MCF 10A (cell line): ENCODE data around the gene TGFB1. TPM values are rescaled to one million over a fixed set of nuclear protein-coding genes. Genes with fewer than 3 reads are reported as not detected.

Experiments used
- BruUV-seq: library from RNA; stranded (reverse); fragments of 400-500 nt; replicated peaks from 2 replicates; lab custom pipeline; 2021; lab: Mats Ljungman, UMichigan
- CTCF ChIA-PET: fragments of 300-600 bp; sonication (Branson Sonifier 250); formaldehyde crosslinking; extraction: SDS; loops from one replicate; lab custom pipeline; 2021; ENCODE audit warnings: antibody characterized with exemption, inconsistent platforms; lab: Yijun Ruan, JAX
- POLR2A ChIA-PET: fragments of 300-600, 350-650 bp; sonication (Branson Sonifier 250); formaldehyde crosslinking; extraction: SDS; loops from one replicate; lab custom pipeline; 2020; ENCODE audit warnings: antibody characterized with exemption, inconsistent platforms; lab: Yijun Ruan, JAX
- DNase-seq: peaks from one replicate; pipeline ENCODE4 v3.0.0-alpha.2; 2018; ENCODE audit not compliant: unreplicated experiment
- H3K27ac Mint-ChIP-seq: one replicate; pipeline ENCODE4 v1.8.0; 2022; ENCODE audit warnings: mild to moderate bottlenecking, low read depth, mixed read lengths; ENCODE audit not compliant: unreplicated experiment
- H3K27me3 Mint-ChIP-seq: one replicate; pipeline ENCODE4 v1.8.0; 2022; ENCODE audit warnings: mixed read lengths; ENCODE audit not compliant: insufficient read depth, unreplicated experiment
- H3K36me3 Mint-ChIP-seq: one replicate; pipeline ENCODE4 v1.8.0; 2022; ENCODE audit warnings: mild to moderate bottlenecking, moderate library complexity, mixed read lengths; ENCODE audit not compliant: insufficient read depth, unreplicated experiment
- H3K4me1 Mint-ChIP-seq: one replicate; pipeline ENCODE4 v1.8.0; 2022; ENCODE audit warnings: mixed read lengths; ENCODE audit not compliant: insufficient read depth, unreplicated experiment
- H3K4me3 Mint-ChIP-seq: one replicate; pipeline ENCODE4 v1.8.0; 2022; ENCODE audit warnings: mild to moderate bottlenecking, moderate library complexity, mixed read lengths; ENCODE audit not compliant: unreplicated experiment
- H3K9me3 Mint-ChIP-seq: one replicate; pipeline ENCODE4 v1.8.0; 2022; ENCODE audit warnings: mixed read lengths; ENCODE audit not compliant: unreplicated experiment
- CTCF ChIP-seq: fragments of 200-600 bp; IDR thresholded peaks from one replicate; pipeline ENCODE4 v1.8.0; 2022; ENCODE audit warnings: antibody characterized with exemption, mild to moderate bottlenecking; ENCODE audit not compliant: unreplicated experiment
- intact Hi-C: fragments of 100-400 bp; cut with micrococcal nuclease; formaldehyde crosslinking; loops from 2 replicates; pipeline ENCODE4 v1.14.1; 2022
- total RNA-seq: library from RNA; stranded (reverse); gene quantifications from 2 replicates; pipeline ENCODE4 v1.2.3, GENCODE V29; 2022

The TGFB1 gene
- total RNA-seq, 1 experiment from 2014 or later = 27.8 TPM

GRCh38 chr19:41377977-41378709, 24.4 kb upstream of the TGFB1 start:
- Mint-ChIP-seq H3K27ac (no peak overlapping the region), H3K4me1 (peaks cover 35% of the 10 kb centered on the region), H3K27me3 (no peaks in the 10 kb centered on the region), H3K4me3 (no peak overlapping the region), H3K9me3 (no peaks in the 10 kb centered on the region), H3K36me3 (peaks cover 15% of the 10 kb centered on the region)
- BruUV-seq = no TSS peak
- no peak for TF ChIP-seq CTCF
- CTCF ChIA-PET = interaction anchor here (0.6 kb wide), 1 partner anchor 28 kb away, joined by 3 read pairs; no protein-coding TSS in a partner anchor
- no peak for DNase-seq
- POLR2A ChIA-PET = interaction anchor here (0.8 to 1.5 kb wide), 3 partner anchors 10 to 61 kb away, joined by 3 to 6 read pairs (median 5); partner anchors contain the start of gene B9D2
- intact Hi-C loops = no loop called here

GRCh38 chr19:41376998-41377365, 23.3 kb upstream of the TGFB1 start:
- H3K27me3 Mint-ChIP-seq = no peaks in the 10 kb centered on the region
- ChIA-PET POLR2A (interaction anchor here (3.2 kb wide), 1 partner anchor 13 kb away, joined by 13 read pairs; the partner anchor contains the start of gene B9D2), CTCF (interaction anchor here (1.0 kb wide), 1 partner anchor 21 kb away, joined by 3 read pairs; no protein-coding TSS in a partner anchor)
- no peaks in the 10 kb centered on the region for H3K9me3 Mint-ChIP-seq
- no peak for TF ChIP-seq CTCF
- no TSS peak for BruUV-seq
- peaks cover 35% of the 10 kb centered on the region for H3K4me1 Mint-ChIP-seq
- intact Hi-C loops = no loop called here
- peaks cover 18% of the 10 kb centered on the region for H3K36me3 Mint-ChIP-seq
- H3K27ac Mint-ChIP-seq = no peak overlapping the region
- H3K4me3 Mint-ChIP-seq = peak overlapping the region; percentile 48
- DNase-seq = no peak

- CTCF ChIA-PET = interaction anchor here (1.0 kb wide), 1 partner anchor 21 kb away, joined by 3 read pairs; no protein-coding TSS in a partner anchor
- POLR2A ChIA-PET = interaction anchor here (1.6 to 3.2 kb wide), 2 partner anchors 12 to 49 kb away, joined by 4 to 13 read pairs; partner anchors contain the start of gene B9D2
- Mint-ChIP-seq H3K27me3 (no peaks in the 10 kb centered on the region), H3K27ac (no peak within 1 kb of the TSS), H3K36me3 (peaks cover 13% of the 10 kb centered on the region), H3K4me1 (peaks cover 37% of the 10 kb centered on the region), H3K9me3 (no peaks in the 10 kb centered on the region), H3K4me3 (peak within 1 kb of the TSS; percentile 48)
- TF ChIP-seq CTCF = no peak
- DNase-seq = peak; percentile 51
- no TSS peak for BruUV-seq
- intact Hi-C loops = no loop called here
Measured at GRCh38 chr19:41376241-41376997, 22.7 kb upstream of the TGFB1 start, which contains the start of gene TMEM91. Gene TMEM91 (plus strand): TSS chr19:41376533. CDS start chr19:41378310, 1,777 bp downstream.

- intact Hi-C loops = no loop called here
- peaks cover 29% of the 10 kb centered on the region for H3K4me1 Mint-ChIP-seq
- ChIA-PET POLR2A (interaction anchor here (3.2 kb wide), 1 partner anchor 10 kb away, joined by 13 read pairs; the partner anchor contains the start of gene B9D2), CTCF (no interaction called here)
- DNase-seq = peak; percentile 94
- no peaks in the 10 kb centered on the region for H3K27me3 Mint-ChIP-seq
- peak overlapping the region; percentile 17 for H3K27ac Mint-ChIP-seq
- H3K9me3 Mint-ChIP-seq = no peaks in the 10 kb centered on the region
- no peak overlapping the region for H3K4me3 Mint-ChIP-seq
- H3K36me3 Mint-ChIP-seq = peaks cover 12% of the 10 kb centered on the region
- no peak for TF ChIP-seq CTCF
- BruUV-seq = no TSS peak
Measured at GRCh38 chr19:41373993-41374392, 20.3 kb upstream of the TGFB1 start.
